H1 (cell line): ENCODE results near the gene GNB1. TPM values are rescaled to one million over a fixed set of nuclear protein-coding genes. Genes with fewer than 3 reads are reported as not detected.

Source experiments
- CTCF ChIA-PET: fragments of 300-600 bp; sonication (Branson Sonifier 250); formaldehyde crosslinking; loops from one replicate; lab custom pipeline; 2021; ENCODE audit not compliant: partially characterized antibody; lab: Charles Lee
- POLR2A ChIA-PET: fragments of 300-600 bp; sonication (Branson Sonifier 250); formaldehyde crosslinking; loops from one replicate; lab custom pipeline; 2021; ENCODE audit warnings: inconsistent platforms; ENCODE audit not compliant: partially characterized antibody; lab: Charles Lee
- DNase-seq, 2 experiments: peaks; one replicate each; pipeline versions ENCODE4 v3.0.0 to v3.0.0-alpha.2; 2010 to 2022; ENCODE audit warnings: low spot score in 2 of 2, low read depth in 1 of 2, mixed read lengths in 1 of 2
- FAIRE-seq: peaks from 2 replicates; lab custom pipeline; 2011; peaks lifted over from hg19 to GRCh38; lab: Jason Lieb, UNC
- H2AFZ ChIP-seq: 2 replicates; pipeline ENCODE4 v1.8.1; 2012; ENCODE audit warnings: low read length, inconsistent platforms
- H2AK5ac ChIP-seq: 2 replicates; pipeline ENCODE4 v1.6.1; 2013; ENCODE audit warnings: low read depth, low read length
- H2BK120ac ChIP-seq: replicated peaks from 2 replicates; pipeline ENCODE3; 2013; ENCODE audit warnings: low read depth, low read length, inconsistent platforms
- H2BK12ac ChIP-seq: 2 replicates; pipeline ENCODE4 v1.6.1; 2013; ENCODE audit warnings: low read depth, low read length
- H2BK15ac ChIP-seq: 2 replicates; pipeline ENCODE4 v1.6.1; 2013; ENCODE audit warnings: low read length
- H2BK20ac ChIP-seq: 2 replicates; pipeline ENCODE4 v1.6.1; 2013; ENCODE audit warnings: low read length
- H2BK5ac ChIP-seq: 2 replicates; pipeline ENCODE4 v1.6.1; 2013; ENCODE audit warnings: low read depth, low read length
- H3K14ac ChIP-seq: 2 replicates; pipeline ENCODE4 v1.6.1; 2013; ENCODE audit warnings: inconsistent platforms; ENCODE audit not compliant: insufficient read length
- H3K18ac ChIP-seq: 2 replicates; pipeline ENCODE4 v1.6.1; 2013; ENCODE audit warnings: low read length; ENCODE audit errors: extremely low read depth
- H3K23ac ChIP-seq: 2 replicates; pipeline ENCODE4 v1.6.1; 2013; ENCODE audit warnings: inconsistent platforms; ENCODE audit not compliant: insufficient read length
- H3K23me2 ChIP-seq: 2 replicates; pipeline ENCODE4 v1.6.1; 2013; ENCODE audit warnings: low read depth, low read length
- H3K27ac ChIP-seq: 2 replicates; pipeline ENCODE4 v1.6.1; 2011; ENCODE audit warnings: low read depth, low read length, inconsistent platforms
- H3K27me3 ChIP-seq, 4 experiments: replicated peaks in 1 of 4; 1 replicate in 1 of 4; 2 replicates in 3 of 4; pipeline versions ENCODE4 v1.6.1 to v1.8.1; 2011 to 2013; ENCODE audit warnings: low read length in 3 of 4, mild to moderate bottlenecking in 3 of 4, inconsistent platforms in 2 of 4, mixed read lengths in 2 of 4, moderate library complexity in 1 of 4; ENCODE audit not compliant: control insufficient read depth in 3 of 4, insufficient read depth in 3 of 4; ENCODE audit errors: extremely low read depth in 1 of 4
- H3K36me3 ChIP-seq, 4 experiments: 2 replicates each; pipeline versions ENCODE4 v1.6.1 to v1.8.1; 2011 to 2013; ENCODE audit warnings: mild to moderate bottlenecking in 4 of 4, low read length in 3 of 4, moderate library complexity in 2 of 4, control low read depth in 1 of 4, inconsistent platforms in 1 of 4; ENCODE audit not compliant: insufficient read depth in 4 of 4, control insufficient read depth in 2 of 4
- H3K4ac ChIP-seq: replicated peaks from 2 replicates; pipeline ENCODE3; 2013; ENCODE audit warnings: low read length, low read depth, mixed read lengths, inconsistent platforms; ENCODE audit not compliant: insufficient read length
- H3K4me1 ChIP-seq, 4 experiments: replicated peaks in 1 of 4; 1 replicate in 1 of 4; 2 replicates in 3 of 4; pipeline versions ENCODE4 v1.6.1 to v1.8.1; 2011 to 2013; ENCODE audit warnings: low read length in 3 of 4, inconsistent platforms in 2 of 4, mixed read lengths in 1 of 4; ENCODE audit not compliant: insufficient read depth in 4 of 4, control insufficient read depth in 3 of 4
- H3K4me2 ChIP-seq, 2 experiments: 2 replicates each; pipeline versions ENCODE4 v1.6.1 to v1.8.1; 2011 to 2013; ENCODE audit warnings: low read depth in 2 of 2, low read length in 2 of 2, control low read depth in 1 of 2, inconsistent platforms in 1 of 2, mild to moderate bottlenecking in 1 of 2; ENCODE audit not compliant: insufficient read depth in 1 of 2
- H3K4me3 ChIP-seq, 4 experiments: fragments of 200-600, 300-600 bp in 1 of 4; sonication (generic), shearing (Covaris generic), sonication (Bioruptor Twin) in 1 of 4; 2 replicates each; pipeline versions ENCODE4 v1.5.1 to v1.8.1; 2011 to 2016; ENCODE audit warnings: low read length in 4 of 4, low read depth in 3 of 4, control low read depth in 2 of 4, inconsistent platforms in 2 of 4, mild to moderate bottlenecking in 2 of 4, mixed read lengths in 1 of 4, moderate library complexity in 1 of 4; ENCODE audit not compliant: insufficient read depth in 2 of 4; ENCODE audit errors: extremely low read depth in 1 of 4
- H3K56ac ChIP-seq: replicated peaks from 2 replicates; pipeline ENCODE3; 2013; ENCODE audit warnings: low read depth, mild to moderate bottlenecking, mixed read lengths, low read length, inconsistent platforms; ENCODE audit not compliant: insufficient read length
- H3K79me1 ChIP-seq: 2 replicates; pipeline ENCODE4 v1.6.1; 2013; ENCODE audit warnings: low read depth, low read length, control low read depth
- H3K79me2 ChIP-seq, 2 experiments: 2 replicates each; pipeline versions ENCODE4 v1.6.1 to v1.8.1; 2012 to 2013; ENCODE audit warnings: low read length in 2 of 2, mild to moderate bottlenecking in 2 of 2, inconsistent platforms in 1 of 2; ENCODE audit not compliant: insufficient read depth in 2 of 2, control insufficient read depth in 1 of 2
- H3K9ac ChIP-seq, 4 experiments: replicated peaks in 1 of 4; 1 replicate in 1 of 4; 2 replicates in 3 of 4; pipeline versions ENCODE4 v1.6.1 to v1.8.1; 2011 to 2013; ENCODE audit warnings: low read depth in 3 of 4, low read length in 3 of 4, control low read depth in 2 of 4, mild to moderate bottlenecking in 2 of 4, moderate library complexity in 2 of 4, inconsistent platforms in 1 of 4; ENCODE audit errors: extremely low read depth in 1 of 4
- H3K9me3 ChIP-seq, 2 experiments: 2 replicates each; pipeline versions ENCODE4 v1.6.1 to v1.8.1; 2012 to 2013; ENCODE audit warnings: mild to moderate bottlenecking in 2 of 2, moderate library complexity in 2 of 2, control low read depth in 1 of 2, inconsistent platforms in 1 of 2, low read depth in 1 of 2, low read length in 1 of 2, mixed read lengths in 1 of 2; ENCODE audit not compliant: insufficient read depth in 2 of 2
- H4K20me1 ChIP-seq, 2 experiments: replicated peaks in 1 of 2; 2 replicates each; pipeline versions ENCODE3 to v1.8.1; 2011 to 2013; ENCODE audit warnings: inconsistent platforms in 2 of 2, low read length in 2 of 2, mild to moderate bottlenecking in 1 of 2; ENCODE audit not compliant: insufficient read depth in 2 of 2, control insufficient read depth in 1 of 2
- H4K5ac ChIP-seq: 2 replicates; pipeline ENCODE4 v1.6.1; 2013; ENCODE audit warnings: low read length, low read depth, mixed read lengths, inconsistent platforms; ENCODE audit not compliant: insufficient read length
- H4K8ac ChIP-seq: 2 replicates; pipeline ENCODE4 v1.8.0; 2013; ENCODE audit warnings: mild to moderate bottlenecking, moderate library complexity, low read length, inconsistent platforms; ENCODE audit not compliant: insufficient read depth; ENCODE audit errors: extremely low read depth
- H4K91ac ChIP-seq: replicated peaks from 2 replicates; pipeline ENCODE3; 2013; ENCODE audit warnings: low read length, mixed read lengths, inconsistent platforms; ENCODE audit not compliant: insufficient read length
- ATF2 ChIP-seq: IDR thresholded peaks from 2 replicates; pipeline ENCODE4 v1.6.1; 2012; ENCODE audit warnings: low read length, inconsistent platforms
- BRCA1 ChIP-seq: IDR thresholded peaks from 2 replicates; pipeline ENCODE4 v1.6.1; 2012; ENCODE audit warnings: low read depth, low read length, improper control_type of control experiment
- CTBP2 ChIP-seq: IDR thresholded peaks from 2 replicates; pipeline ENCODE4 v1.7.0; 2011; ENCODE audit warnings: borderline replicate concordance, mild to moderate bottlenecking, moderate library complexity, mixed read lengths, low read length; ENCODE audit not compliant: insufficient read depth, insufficient read length
- RAD21 ChIP-seq, 2 experiments: IDR thresholded peaks in 1 of 2; conservative IDR thresholded peaks in 1 of 2; 2 replicates each; pipeline ENCODE4 v1.6.1; 2011; ENCODE audit warnings: low read depth in 2 of 2, low read length in 2 of 2, improper control_type of control experiment in 1 of 2, inconsistent platforms in 1 of 2, mild to moderate bottlenecking in 1 of 2, moderate library complexity in 1 of 2
- TAF7 ChIP-seq: optimal IDR thresholded peaks from 2 replicates; pipeline ENCODE3; 2011; ENCODE audit warnings: low read depth, mild to moderate bottlenecking, inconsistent platforms, low read length, moderate library complexity, borderline replicate concordance
- TEAD4 ChIP-seq: IDR thresholded peaks from 2 replicates; pipeline ENCODE4 v1.6.1; 2012; ENCODE audit warnings: low read depth, low read length, inconsistent platforms, mixed read lengths
- USF2 ChIP-seq: IDR thresholded peaks from 2 replicates; pipeline ENCODE4 v1.6.1; 2011; ENCODE audit warnings: low read length, improper control_type of control experiment
- WGBS, 2 experiments: shearing (Covaris generic) in 1 of 2; methylation state at CpG; one replicate each; pipeline versions ENCODE4 v1.1.6 to v1.1.7; 2013 to 2015; ENCODE audit warnings: low lambda C conversion rate in 2 of 2, mixed read lengths in 2 of 2, inconsistent platforms in 1 of 2, low coverage in 1 of 2, missing lambda C conversion rate in 1 of 2; ENCODE audit not compliant: insufficient replicate concordance in 2 of 2, insufficient coverage in 1 of 2, insufficient read length in 1 of 2; ENCODE audit errors: extremely low coverage in 1 of 2, missing lambda C conversion rate in 1 of 2; 5-methylcytosine and 5-hydroxymethylcytosine counted together
- polyA plus RNA-seq, 7 experiments: library from polyadenylated mRNA; depleted of rRNA in 3 of 7; stranded (reverse) in 5 of 7; unstranded in 2 of 7; fragments of >200 nt in 5 of 7; fragments of 200-250 nt in 2 of 7; gene quantifications; 1 replicate in 5 of 7; 2 replicates in 1 of 7; 4 replicates in 1 of 7; pipeline versions ENCODE4 v1.2.1 to v1.2.3, GENCODE V29; 2011 to 2013; ENCODE audit warnings: missing spikeins in 2 of 7, mixed read lengths in 2 of 7
- total RNA-seq: library from RNA; stranded (reverse); fragmentation: NEBNext Ultra II Directional; extraction: Animal tissue kit (Norgen Biotek cat#: 25700); gene quantifications from 2 replicates; pipeline ENCODE4 v1.2.1, GENCODE V29; 2021

Gene GNB1
- total and polyA plus RNA-seq, 2 of the 8 experiments (the other 6 are each of a cell fraction or from before 2014, with no cell fraction given) = 343 to 382 TPM

DNA sequence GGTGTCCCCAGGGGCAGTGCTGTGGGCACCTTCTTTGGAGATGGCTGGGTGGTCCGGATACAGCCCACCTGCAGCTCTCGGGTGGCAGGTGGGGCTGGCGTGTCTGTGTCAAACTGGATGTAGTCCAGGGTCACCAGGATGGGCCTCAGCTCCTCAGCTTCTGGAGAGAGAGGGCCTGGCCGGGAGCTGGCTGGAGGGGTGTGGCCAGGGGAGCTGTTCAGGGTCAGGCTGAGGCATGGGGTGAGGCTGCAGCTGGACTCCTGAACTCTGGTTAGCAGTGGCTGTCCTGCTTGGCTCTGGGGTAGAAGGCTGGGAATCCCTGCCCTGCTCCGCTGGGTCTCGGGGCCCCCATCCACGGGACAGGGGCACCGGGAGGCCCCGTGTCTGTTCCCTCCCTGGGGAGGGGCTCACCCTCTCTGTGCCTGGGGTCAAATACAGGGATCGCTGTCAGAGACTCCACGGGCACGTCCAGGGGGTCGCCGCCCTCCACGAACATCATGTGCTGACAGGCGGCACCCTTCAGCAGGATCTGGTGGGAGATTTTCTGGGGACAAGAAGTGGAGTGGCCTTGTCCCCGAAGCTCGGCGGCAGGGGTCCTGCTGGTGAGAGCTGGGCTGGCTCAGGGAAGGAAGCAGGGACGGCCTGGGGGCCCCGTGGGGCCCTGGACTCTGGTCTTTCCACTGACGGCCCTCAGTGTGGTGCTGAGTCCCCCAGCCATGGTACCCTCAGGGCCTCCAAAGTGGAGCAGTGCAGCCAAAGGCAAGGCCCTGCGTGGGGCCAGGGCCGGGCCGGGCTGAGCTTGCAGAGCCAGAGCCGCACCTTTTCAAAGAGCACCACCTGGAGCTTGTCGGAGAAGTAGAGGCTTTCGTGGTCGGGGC lies 32.3 kb upstream of the GNB1 start:
- Histone ChIP-seq H4K8ac (no peak overlapping the region; the same call in 1 of the 2 replicates), H3K4ac (no peak overlapping the region), H3K23me2 (peaks cover 4% of the 10 kb centered on the region; the same call in 1 of the 2 replicates), H4K91ac (peak overlapping the region; percentile 54), H3K4me3 (no peak overlapping the region), H3K18ac (no peak overlapping the region), H3K56ac (no peak overlapping the region), H2AK5ac (no peak overlapping the region), H3K27me3 (peaks cover 0 to 2% (median under 1%) of the 10 kb centered on the region in 4 experiments; a peak in 1 of 7 replicates), H3K36me3 (no peaks in the 10 kb centered on the region), H2AFZ (no peak overlapping the region), H3K14ac (no peak overlapping the region), H2BK12ac (peak overlapping the region; percentile 39; the same call in 1 of the 2 replicates), H2BK120ac (no peak overlapping the region), H2BK20ac (no peak overlapping the region), H3K9ac (no peak overlapping the region), H4K5ac (no peak overlapping the region), H2BK5ac (no peak overlapping the region), H3K4me1 (peaks cover 0 to 11% (median 9%) of the 10 kb centered on the region in 4 experiments; a peak in 6 of 7 replicates), H3K79me1 (no peaks in the 10 kb centered on the region), H4K20me1 (no peaks in the 10 kb centered on the region), H3K9me3 (peaks cover 0 to 15% of the 10 kb centered on the region in 2 experiments; a peak in 1 of 4 replicates), H3K79me2 (no peaks in the 10 kb centered on the region), H2BK15ac (no peak overlapping the region), H3K23ac (no peak overlapping the region), H3K4me2 (no peak overlapping the region), H3K27ac (no peak overlapping the region)
- FAIRE-seq (no peak), DNase-seq (no peak)
- WGBS, 2 experiments = 93% methylated on average over 22 of the region's 29 CpGs; no CpG with 5 or more reads in 1 of the 2 experiments
- ChIA-PET CTCF (interaction anchor here (0.6 to 3.4 kb wide), 8 partner anchors 21 to 123 kb away, joined by 3 to 21 read pairs (median 4); no protein-coding TSS in a partner anchor), POLR2A (interaction anchor here (0.6 kb wide), 1 partner anchor 419 kb away, joined by 3 read pairs; no protein-coding TSS in a partner anchor)
- TF ChIP-seq RAD21 (IDR thresholded peaks at IDR 0.05 in 1 of 2, conservative IDR thresholded peaks at IDR 0.05 in 1 of 2; ENCODE audit: low read depth in 2 of 2, low read length in 2 of 2) (no peak), BRCA1 (no peak), ATF2 (no peak), TAF7 (no peak), CTBP2 (no peak), TEAD4 (no peak), USF2 (no peak)
